HepG2 (cell line): ENCODE results near the gene FGF7. TPM values are rescaled to one million over a fixed set of nuclear protein-coding genes. Genes with fewer than 3 reads are reported as not detected.

Experiments used
- ATAC-seq: fragments of 200-7000 bp; cut with Tn5 transposase; 3 replicates; pipeline ENCODE4 v1.9.1; 2020; ENCODE audit warnings: mild to moderate bottlenecking, moderate library complexity
- BruUV-seq: library from RNA; stranded (reverse); fragments of 400-500 nt; replicated peaks from 2 replicates; lab custom pipeline; 2021; lab: Mats Ljungman, UMichigan
- CTCF ChIA-PET: fragments of 300-600 bp; formaldehyde crosslinking; extraction: SDS; loops from one replicate; lab custom pipeline; 2021; ENCODE audit warnings: low total read pairs, inconsistent platforms, low intra/inter-chr PET ratio; lab: Yijun Ruan, JAX
- POLR2A ChIA-PET: fragments of 350-600 bp; sonication (Branson Sonifier 250); formaldehyde crosslinking; loops from one replicate; lab custom pipeline; 2020; ENCODE audit warnings: antibody characterized with exemption, inconsistent platforms; lab: Yijun Ruan, JAX
- DNase-seq: peaks from one replicate; pipeline ENCODE4 v3.0.0-alpha.2; 2015; ENCODE audit warnings: low spot score
- FAIRE-seq: peaks from 3 replicates; lab custom pipeline; 2011; peaks lifted over from hg19 to GRCh38; lab: Jason Lieb, UNC
- H2AFZ ChIP-seq: one replicate; pipeline ENCODE4 v1.6.1; 2011; ENCODE audit warnings: low read length, inconsistent platforms
- H3K27ac ChIP-seq: fragments of 300-600 bp; 3 replicates; pipeline ENCODE4 v1.8.0; 2011; ENCODE audit warnings: mixed run types, mild to moderate bottlenecking, mixed read lengths, low read length, inconsistent platforms; ENCODE audit not compliant: insufficient read depth; ENCODE audit errors: extremely low read length
- H3K27me3 ChIP-seq, 2 experiments: fragments of 200-600 bp in 1 of 2; 2 replicates in 1 of 2; 3 replicates in 1 of 2; pipeline versions ENCODE4 v1.6.0 to v1.8.0; 2011; ENCODE audit warnings: low read length in 2 of 2, mild to moderate bottlenecking in 2 of 2, moderate library complexity in 2 of 2, inconsistent platforms in 1 of 2; ENCODE audit not compliant: insufficient read depth in 2 of 2, control insufficient read depth in 1 of 2
- H3K36me3 ChIP-seq, 2 experiments: fragments of 200-600 bp in 1 of 2; replicated peaks in 1 of 2; 2 replicates in 1 of 2; 3 replicates in 1 of 2; pipeline versions ENCODE4 v1.5.1 to v1.8.0; 2011; ENCODE audit warnings: low read length in 2 of 2, inconsistent platforms in 1 of 2; ENCODE audit not compliant: insufficient read depth in 2 of 2, control insufficient read depth in 1 of 2
- H3K4me1 ChIP-seq: 2 replicates; pipeline ENCODE4 v1.5.1; 2012; ENCODE audit warnings: low read length, inconsistent platforms; ENCODE audit not compliant: insufficient read depth
- H3K4me2 ChIP-seq: 2 replicates; pipeline ENCODE4 v1.6.0; 2011; ENCODE audit warnings: low read depth, low read length, inconsistent platforms
- H3K4me3 ChIP-seq, 3 experiments: fragments of 200-600 bp in 1 of 3; sonication (generic), shearing (Covaris generic) in 1 of 3; replicated peaks in 1 of 3; 2 replicates each; pipeline ENCODE4 v1.5.1; 2011 to 2016; ENCODE audit warnings: low read length in 3 of 3, inconsistent platforms in 2 of 3, low read depth in 2 of 3, mild to moderate bottlenecking in 2 of 3, control low read depth in 1 of 3, mixed read lengths in 1 of 3; ENCODE audit not compliant: insufficient read depth in 1 of 3
- H3K79me2 ChIP-seq: one replicate; pipeline ENCODE4 v1.6.1; 2011; ENCODE audit warnings: low read length, inconsistent platforms; ENCODE audit not compliant: insufficient read depth
- H3K9ac ChIP-seq: 2 replicates; pipeline ENCODE4 v1.6.0; 2011; ENCODE audit warnings: mild to moderate bottlenecking, low read depth, low read length, inconsistent platforms; ENCODE audit not compliant: insufficient read depth
- H3K9me3 ChIP-seq: 2 replicates; pipeline ENCODE4 v1.5.1; 2012; ENCODE audit warnings: mild to moderate bottlenecking, low read length
- H4K20me1 ChIP-seq: 2 replicates; pipeline ENCODE4 v1.6.0; 2011; ENCODE audit warnings: inconsistent platforms, mild to moderate bottlenecking, low read length, moderate library complexity; ENCODE audit not compliant: insufficient read depth
- HNRNPLL ChIP-seq: fragments of 200-400 bp; formaldehyde crosslinking; IDR thresholded peaks from 2 replicates; pipeline ENCODE4 v1.6.1; 2017; ENCODE audit warnings: mild to moderate bottlenecking, low read depth, low read length; ENCODE audit not compliant: poor library complexity, severe bottlenecking
- MAFF ChIP-seq: IDR thresholded peaks from 2 replicates; pipeline ENCODE4 v1.6.1; 2011; ENCODE audit warnings: low read depth, low read length, improper control_type of control experiment
- MAFK ChIP-seq, 2 experiments: IDR thresholded peaks in 1 of 2; conservative IDR thresholded peaks in 1 of 2; 2 replicates each; pipeline ENCODE4 v1.6.1; 2011; ENCODE audit warnings: improper control_type of control experiment in 2 of 2, low read length in 2 of 2
- PITX1 ChIP-seq: sonication (generic); formaldehyde crosslinking; IDR thresholded peaks from 2 replicates; pipeline ENCODE4 v1.5.1; 2020; ENCODE audit warnings: mild to moderate bottlenecking, missing genetic modification reagents
- SIX1 ChIP-seq: sonication (generic); formaldehyde crosslinking; IDR thresholded peaks from 2 replicates; pipeline ENCODE4 v1.4.0; 2020; ENCODE audit warnings: missing genetic modification reagents, borderline replicate concordance
- SP2 ChIP-seq: sonication (generic); formaldehyde crosslinking; IDR thresholded peaks from 2 replicates; pipeline ENCODE4 v1.5.1; 2020; ENCODE audit warnings: mild to moderate bottlenecking, missing genetic modification reagents
- ZNF17 ChIP-seq: sonication (generic); formaldehyde crosslinking; IDR thresholded peaks from 2 replicates; pipeline ENCODE4 v1.5.0; 2020; ENCODE audit warnings: mild to moderate bottlenecking, missing genetic modification reagents
- ZNF296 ChIP-seq: sonication (generic); formaldehyde crosslinking; conservative IDR thresholded peaks from 2 replicates; pipeline ENCODE4 v1.5.0; 2020; ENCODE audit warnings: mild to moderate bottlenecking, missing genetic modification reagents
- ZNF570 ChIP-seq: sonication (generic); formaldehyde crosslinking; IDR thresholded peaks from 2 replicates; pipeline ENCODE4 v1.4.0; 2020; ENCODE audit warnings: mild to moderate bottlenecking, missing genetic modification reagents, borderline replicate concordance
- ZNF747 ChIP-seq: sonication (generic); formaldehyde crosslinking; IDR thresholded peaks from 2 replicates; pipeline ENCODE4 v1.8.1; 2023; ENCODE audit warnings: missing genetic modification reagents, mild to moderate bottlenecking, borderline replicate concordance
- WGBS: methylation state at CpG from one replicate; pipeline ENCODE4 v1.1.6; 2017; ENCODE audit warnings: low lambda C conversion rate; 5-methylcytosine and 5-hydroxymethylcytosine counted together
- in situ Hi-C: cut with HindIII; loops from 2 replicates; pipeline ENCODE4 v1.10.0; 2017; ENCODE audit warnings: low pct_unique_long_range_greater_than_20kb; ENCODE audit not compliant: extremely low pct_ligation_motif_present
- intact Hi-C: fragments of 100-400 bp; cut with micrococcal nuclease; formaldehyde crosslinking; loops from one replicate; pipeline ENCODE4 v1.10.0; 2022; ENCODE audit not compliant: unreplicated experiment
- polyA plus RNA-seq, 8 experiments: library from polyadenylated mRNA; depleted of rRNA in 3 of 8; stranded (reverse) in 7 of 8; unstranded in 1 of 8; fragments of >200 nt; fragmentation: Illumina TruSeq in 4 of 8; extraction: Trizol in 4 of 8; gene quantifications; 2 replicates each; pipeline versions ENCODE4 v1.2.1 to v1.2.3, GENCODE V29; 2011 to 2016; ENCODE audit warnings: low read depth in 4 of 8, missing spikeins in 1 of 8, mixed read lengths in 1 of 8; ENCODE audit not compliant: insufficient read depth in 1 of 8
- total RNA-seq, 5 experiments: library from RNA; depleted of rRNA; stranded (reverse); fragments of >200 nt; fragmentation: Illumina TruSeq; extraction: Trizol; gene quantifications; 2 replicates each; pipeline ENCODE4 v1.2.3, GENCODE V29; 2016; ENCODE audit warnings: low read depth in 1 of 5
- TF ChIP-seq, protein P1 (sequence below): sonication (generic); formaldehyde crosslinking; IDR thresholded peaks from 2 replicates; pipeline ENCODE4 v1.5.0; 2020; ENCODE audit warnings: mild to moderate bottlenecking, missing genetic modification reagents
- TF ChIP-seq, protein P2 (sequence below): sonication (generic); formaldehyde crosslinking; IDR thresholded peaks from 2 replicates; pipeline ENCODE4 v1.5.0; 2020; ENCODE audit warnings: missing genetic modification reagents, mild to moderate bottlenecking, borderline replicate concordance

FGF7 gene
- total and polyA plus RNA-seq, 2 of the 13 experiments (the other 11 are each of a cell fraction or from before 2014, with no cell fraction given) = not detected

DNA sequence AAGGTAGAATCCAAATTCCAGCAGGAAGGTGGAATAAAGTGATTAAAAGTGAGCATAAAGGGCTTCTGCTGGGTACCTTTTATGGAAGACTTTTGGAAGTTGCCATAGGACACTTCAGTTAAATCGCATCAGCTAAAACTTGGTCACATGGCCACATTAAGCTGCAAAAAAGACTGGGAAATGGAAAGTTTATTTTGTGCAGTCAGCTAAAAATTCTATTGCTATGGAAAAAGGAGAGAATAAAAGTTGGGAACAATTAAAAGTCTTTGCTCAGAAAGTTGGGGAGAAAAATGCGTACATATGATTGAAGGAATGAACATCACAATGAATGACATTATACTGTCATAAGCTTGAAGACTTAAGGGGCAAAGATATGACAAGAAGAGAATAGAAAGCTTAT is 49.3 kb downstream of the FGF7 start:
- Histone ChIP-seq H3K9ac (no peak overlapping the region), H3K4me2 (no peak overlapping the region), H3K27ac (no peak overlapping the region), H2AFZ (no peak overlapping the region), H3K4me3 (no peak overlapping the region), H3K79me2 (no peaks in the 10 kb centered on the region), H3K9me3 (no peaks in the 10 kb centered on the region), H3K36me3 (no peaks in the 10 kb centered on the region), H3K4me1 (no peaks in the 10 kb centered on the region), H4K20me1 (no peaks in the 10 kb centered on the region), H3K27me3 (no peaks in the 10 kb centered on the region)
- TF ChIP-seq ZNF17 = no peak
- TF ChIP-seq ZNF296 (CRISPR knock-in tag) = no peak
- TF ChIP-seq, protein P1, sequence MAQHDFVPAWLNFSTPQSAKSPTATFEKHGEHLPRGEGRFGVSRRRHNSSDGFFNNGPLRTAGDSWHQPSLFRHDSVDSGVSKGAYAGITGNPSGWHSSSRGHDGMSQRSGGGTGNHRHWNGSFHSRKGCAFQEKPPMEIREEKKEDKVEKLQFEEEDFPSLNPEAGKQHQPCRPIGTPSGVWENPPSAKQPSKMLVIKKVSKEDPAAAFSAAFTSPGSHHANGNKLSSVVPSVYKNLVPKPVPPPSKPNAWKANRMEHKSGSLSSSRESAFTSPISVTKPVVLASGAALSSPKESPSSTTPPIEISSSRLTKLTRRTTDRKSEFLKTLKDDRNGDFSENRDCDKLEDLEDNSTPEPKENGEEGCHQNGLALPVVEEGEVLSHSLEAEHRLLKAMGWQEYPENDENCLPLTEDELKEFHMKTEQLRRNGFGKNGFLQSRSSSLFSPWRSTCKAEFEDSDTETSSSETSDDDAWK (CRISPR knock-in tag) = no peak
- TF ChIP-seq, protein P2, sequence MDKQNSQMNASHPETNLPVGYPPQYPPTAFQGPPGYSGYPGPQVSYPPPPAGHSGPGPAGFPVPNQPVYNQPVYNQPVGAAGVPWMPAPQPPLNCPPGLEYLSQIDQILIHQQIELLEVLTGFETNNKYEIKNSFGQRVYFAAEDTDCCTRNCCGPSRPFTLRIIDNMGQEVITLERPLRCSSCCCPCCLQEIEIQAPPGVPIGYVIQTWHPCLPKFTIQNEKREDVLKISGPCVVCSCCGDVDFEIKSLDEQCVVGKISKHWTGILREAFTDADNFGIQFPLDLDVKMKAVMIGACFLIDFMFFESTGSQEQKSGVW (CRISPR knock-in tag) = no peak
- TF ChIP-seq MAFF = peak; percentile 70
- no peak for TF ChIP-seq ZNF747 (CRISPR knock-in tag)
- TF ChIP-seq SP2 = no peak
- no peak for TF ChIP-seq PITX1 (CRISPR knock-in tag)
- no peak for TF ChIP-seq HNRNPLL
- TF ChIP-seq MAFK (conservative IDR thresholded peaks at IDR 0.05 in 1 of 2, IDR thresholded peaks at IDR 0.05 in 1 of 2; ENCODE audit: low read length in 2 of 2) = peak; percentile 34 to 75; a peak in 2 of 4 replicates
- no peak for TF ChIP-seq ZNF570
- no peak for TF ChIP-seq SIX1 (CRISPR knock-in tag)
- POLR2A ChIA-PET = no interaction called here
- ATAC-seq (no peak), DNase-seq (no peak), FAIRE-seq (no peak)
- CTCF ChIA-PET = no interaction called here
- intact Hi-C loops (no loop called here), in situ Hi-C loops (no loop called here)
- 21% methylated on average over 2 of the region's 2 CpGs for WGBS
- BruUV-seq = no TSS peak
